ENCODE results near the gene CDH13.
A peak's percentile ranks its signal among the peaks of the same experiment; 100 is the strongest.

The CDH13 gene

DNA sequence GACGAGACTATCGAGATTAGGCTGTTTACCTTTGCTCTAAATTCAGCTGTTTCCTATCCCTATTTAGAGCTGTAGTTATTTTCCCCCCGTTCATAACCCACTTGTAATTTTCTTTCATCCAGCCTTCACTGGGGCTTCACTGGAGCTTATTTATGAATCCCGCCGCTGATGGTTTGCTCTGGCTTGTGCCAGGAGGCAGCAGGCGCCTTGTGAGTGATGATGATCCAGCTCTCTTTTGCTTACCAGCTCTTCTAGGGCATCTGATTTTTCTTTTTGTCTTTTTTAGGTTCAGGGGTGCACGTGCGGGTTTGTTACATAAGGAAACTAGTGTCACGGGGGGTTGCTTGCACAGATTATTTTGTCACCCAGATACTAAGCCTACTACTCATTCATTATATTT lies 37.4 kb upstream of the CDH13 start:
- WGBS (ENCODE audit: extremely low coverage, insufficient coverage, insufficient read length), result no CpG with 5 or more reads among the region's 9 CpGs
- no peak overlapping the region for H2AK5ac ChIP-seq (ENCODE audit: low read length)
- no peak overlapping the region for H4K8ac ChIP-seq (ENCODE audit: low read depth, low read length)

GRCh38 chr16:82594114-82594513 lies 32.7 kb upstream of the CDH13 start:
- Histone ChIP-seq H2AK5ac (ENCODE audit: low read length) (no peak overlapping the region), H3K9me3 (ENCODE audit: insufficient read depth, low read depth, low read length) (peaks cover 1% of the 10 kb centered on the region), H3K79me1 (ENCODE audit: low read length) (no peaks in the 10 kb centered on the region), H3K4me3 (ENCODE audit: low read depth, low read length) (no peak overlapping the region), H3K18ac (ENCODE audit: low read length) (no peak overlapping the region), H2AFZ (ENCODE audit: insufficient read depth, low read length, poor library complexity) (no peak overlapping the region), H3K4me1 (ENCODE audit: control insufficient read depth in 1 of 2, insufficient read depth in 2 of 2, low read length in 2 of 2) (peaks cover 0 to 6% of the 10 kb centered on the region in 2 experiments), H3K27ac (ENCODE audit: low read depth, low read length) (no peak overlapping the region), H2BK12ac (ENCODE audit: low read length) (no peak overlapping the region), H4K12ac (ENCODE audit: low read depth, low read length) (no peak overlapping the region), H3K23ac (ENCODE audit: low read length) (no peak overlapping the region), H3K79me2 (ENCODE audit: control insufficient read depth, insufficient read depth, low read length, poor library complexity) (no peaks in the 10 kb centered on the region), H3K14ac (ENCODE audit: low read length) (no peak overlapping the region), H3K36me3 (ENCODE audit: control insufficient read depth in 1 of 2, insufficient read depth in 2 of 2, low read length in 2 of 2) (no peaks in the 10 kb centered on the region), H3K27me3 (ENCODE audit: insufficient read depth, low read length) (no peaks in the 10 kb centered on the region), H2BK5ac (ENCODE audit: low read depth, low read length, poor library complexity) (no peak overlapping the region), H4K91ac (ENCODE audit: low read depth, low read length) (no peak overlapping the region), H2BK120ac (ENCODE audit: insufficient read depth, low read length, poor library complexity) (no peak overlapping the region), H4K8ac (ENCODE audit: low read depth, low read length) (no peak overlapping the region), H3K4me2 (ENCODE audit: low read length) (no peak overlapping the region), H3K9ac (ENCODE audit: low read length) (no peak overlapping the region), H3K4ac (ENCODE audit: low read depth, low read length) (no peak overlapping the region)
- WGBS (ENCODE audit: extremely low coverage, insufficient coverage, insufficient read length), result no CpG with 5 or more reads among the region's 4 CpGs
- DNase-seq, result no peak

More for the DNA sequence above, 37.4 kb upstream of the CDH13 start:
- no peaks in the 10 kb centered on the region for H3K79me2 ChIP-seq (ENCODE audit: control insufficient read depth, insufficient read depth, low read length, poor library complexity)
- no peak overlapping the region for H2BK5ac ChIP-seq (ENCODE audit: low read depth, low read length, poor library complexity)
- no peak overlapping the region for H3K4me3 ChIP-seq (ENCODE audit: low read depth, low read length)
- no peak overlapping the region for H3K18ac ChIP-seq (ENCODE audit: low read length)
- H2BK12ac ChIP-seq (ENCODE audit: low read length), result no peak overlapping the region
- no peak overlapping the region for H3K27ac ChIP-seq (ENCODE audit: low read depth, low read length)
- no peak overlapping the region for H3K4ac ChIP-seq (ENCODE audit: low read depth, low read length)
- H3K23ac ChIP-seq (ENCODE audit: low read length), result no peak overlapping the region
- H3K27me3 ChIP-seq (ENCODE audit: insufficient read depth, low read length), result no peaks in the 10 kb centered on the region
- no peak overlapping the region for H3K4me2 ChIP-seq (ENCODE audit: low read length)
- H2AFZ ChIP-seq (ENCODE audit: insufficient read depth, low read length, poor library complexity), result no peak overlapping the region
- H3K4me1 ChIP-seq (ENCODE audit: control insufficient read depth in 1 of 2, insufficient read depth in 2 of 2, low read length in 2 of 2), result no peaks in the 10 kb centered on the region
- H4K91ac ChIP-seq (ENCODE audit: low read depth, low read length), result no peak overlapping the region
- no peaks in the 10 kb centered on the region for H3K9me3 ChIP-seq (ENCODE audit: insufficient read depth, low read depth, low read length)
- no peaks in the 10 kb centered on the region for H3K79me1 ChIP-seq (ENCODE audit: low read length)
- H4K12ac ChIP-seq (ENCODE audit: low read depth, low read length), result no peak overlapping the region
- no peaks in the 10 kb centered on the region for H3K36me3 ChIP-seq (ENCODE audit: control insufficient read depth in 1 of 2, insufficient read depth in 2 of 2, low read length in 2 of 2)
- H3K9ac ChIP-seq (ENCODE audit: low read length), result no peak overlapping the region
- no peak overlapping the region for H3K14ac ChIP-seq (ENCODE audit: low read length)
- no peak overlapping the region for H2BK120ac ChIP-seq (ENCODE audit: insufficient read depth, low read length, poor library complexity)
- no peak for DNase-seq

DNA sequence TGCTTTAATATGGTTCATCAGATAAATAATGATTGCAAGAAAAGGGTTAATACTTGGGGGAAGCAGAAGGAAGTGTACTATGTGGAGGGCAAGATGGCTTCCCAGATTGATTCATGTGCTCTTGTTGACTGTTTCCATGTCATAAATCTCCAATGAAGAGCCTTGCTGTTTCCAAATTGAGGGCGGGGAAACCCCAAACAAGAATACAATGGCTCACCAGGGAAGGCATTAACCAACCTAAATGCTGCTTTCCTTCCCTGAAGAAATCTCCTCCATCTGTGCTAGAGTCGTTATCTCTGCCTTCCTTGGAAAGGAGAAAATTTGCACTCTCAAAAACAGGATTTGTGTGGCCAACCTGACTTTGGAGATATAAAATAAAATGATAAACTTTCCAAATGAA lies 28.0 kb upstream of the CDH13 start:
- DNase-seq, result no peak
- no peak overlapping the region for H2BK12ac ChIP-seq (ENCODE audit: low read length)
- H3K4me3 ChIP-seq (ENCODE audit: low read depth, low read length), result no peak overlapping the region
- no peaks in the 10 kb centered on the region for H3K27me3 ChIP-seq (ENCODE audit: insufficient read depth, low read length)
- no peak overlapping the region for H2AFZ ChIP-seq (ENCODE audit: insufficient read depth, low read length, poor library complexity)
- no peak overlapping the region for H4K8ac ChIP-seq (ENCODE audit: low read depth, low read length)
- no peak overlapping the region for H3K9ac ChIP-seq (ENCODE audit: low read length)
- peaks cover 5% of the 10 kb centered on the region for H3K9me3 ChIP-seq (ENCODE audit: insufficient read depth, low read depth, low read length)
- no peak overlapping the region for H3K4ac ChIP-seq (ENCODE audit: low read depth, low read length)
- no peak overlapping the region for H4K91ac ChIP-seq (ENCODE audit: low read depth, low read length)
- no peak overlapping the region for H2BK5ac ChIP-seq (ENCODE audit: low read depth, low read length, poor library complexity)
- H2AK5ac ChIP-seq (ENCODE audit: low read length), result no peak overlapping the region
- WGBS (ENCODE audit: extremely low coverage, insufficient coverage, insufficient read length), result no CpG with 5 or more reads among the region's 2 CpGs
- no peaks in the 10 kb centered on the region for H3K36me3 ChIP-seq (ENCODE audit: control insufficient read depth in 1 of 2, insufficient read depth in 2 of 2, low read length in 2 of 2)
- H4K12ac ChIP-seq (ENCODE audit: low read depth, low read length), result no peak overlapping the region
- no peaks in the 10 kb centered on the region for H3K79me2 ChIP-seq (ENCODE audit: control insufficient read depth, insufficient read depth, low read length, poor library complexity)
- no peak overlapping the region for H3K23ac ChIP-seq (ENCODE audit: low read length)
- no peaks in the 10 kb centered on the region for H3K79me1 ChIP-seq (ENCODE audit: low read length)
- H3K14ac ChIP-seq (ENCODE audit: low read length), result no peak overlapping the region
- H2BK120ac ChIP-seq (ENCODE audit: insufficient read depth, low read length, poor library complexity), result no peak overlapping the region
- no peak overlapping the region for H3K4me2 ChIP-seq (ENCODE audit: low read length)
- no peak overlapping the region for H3K27ac ChIP-seq (ENCODE audit: low read depth, low read length)
- H3K18ac ChIP-seq (ENCODE audit: low read length), result no peak overlapping the region
- H3K4me1 ChIP-seq (ENCODE audit: control insufficient read depth in 1 of 2, insufficient read depth in 2 of 2, low read length in 2 of 2), result peaks cover 0 to 6% of the 10 kb centered on the region in 2 experiments

DNA sequence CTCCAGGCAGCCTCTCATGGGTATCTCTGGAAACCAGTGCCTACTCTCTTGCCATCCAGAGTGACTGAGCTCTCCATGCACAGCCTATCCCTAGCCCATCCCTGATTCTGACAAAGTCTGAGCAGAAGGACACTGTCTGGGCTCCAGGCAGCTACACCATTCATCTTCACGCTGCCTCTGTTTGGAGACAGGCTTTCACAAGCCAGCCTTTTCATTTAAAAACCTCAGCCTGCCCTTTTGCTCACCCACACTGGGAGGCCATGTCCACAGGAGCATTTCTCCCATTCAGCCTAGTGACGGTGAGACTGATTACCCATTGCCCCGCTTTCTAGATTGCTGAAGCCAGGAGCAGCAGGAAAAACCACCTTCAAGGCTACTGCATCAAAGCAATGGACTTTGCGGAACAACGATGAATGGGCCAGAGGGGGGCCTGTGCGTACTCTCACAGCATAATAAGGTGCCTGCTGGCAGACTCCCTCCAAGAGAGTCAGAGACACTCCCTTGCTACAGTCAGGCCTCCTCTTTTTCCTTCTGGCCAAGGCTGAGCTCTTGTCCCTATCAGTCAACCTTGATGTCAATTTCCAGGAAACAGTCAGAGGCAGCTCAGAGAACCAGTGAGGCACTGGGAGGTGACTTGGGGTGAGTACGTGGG lies 24.7 kb upstream of the CDH13 start:
- Histone ChIP-seq H4K91ac (ENCODE audit: low read depth, low read length) (peak overlapping the region; percentile 1), H3K79me1 (ENCODE audit: low read length) (peaks cover 5% of the 10 kb centered on the region), H3K9ac (ENCODE audit: low read length) (no peak overlapping the region), H3K4me2 (ENCODE audit: low read length) (no peak overlapping the region), H2AFZ (ENCODE audit: insufficient read depth, low read length, poor library complexity) (no peak overlapping the region), H3K79me2 (ENCODE audit: control insufficient read depth, insufficient read depth, low read length, poor library complexity) (no peaks in the 10 kb centered on the region), H3K23ac (ENCODE audit: low read length) (no peak overlapping the region), H3K14ac (ENCODE audit: low read length) (no peak overlapping the region), H3K4me3 (ENCODE audit: low read depth, low read length) (no peak overlapping the region), H3K36me3 (ENCODE audit: control insufficient read depth in 1 of 2, insufficient read depth in 2 of 2, low read length in 2 of 2) (no peaks in the 10 kb centered on the region), H3K9me3 (ENCODE audit: insufficient read depth, low read depth, low read length) (peaks cover 5% of the 10 kb centered on the region), H2BK12ac (ENCODE audit: low read length) (no peak overlapping the region), H2BK120ac (ENCODE audit: insufficient read depth, low read length, poor library complexity) (no peak overlapping the region), H3K18ac (ENCODE audit: low read length) (no peak overlapping the region), H2AK5ac (ENCODE audit: low read length) (no peak overlapping the region), H4K8ac (ENCODE audit: low read depth, low read length) (no peak overlapping the region), H2BK5ac (ENCODE audit: low read depth, low read length, poor library complexity) (no peak overlapping the region), H3K4me1 (ENCODE audit: control insufficient read depth in 1 of 2, insufficient read depth in 2 of 2, low read length in 2 of 2) (peaks cover 10% of the 10 kb centered on the region in 2 experiments), H3K4ac (ENCODE audit: low read depth, low read length) (no peak overlapping the region), H3K27ac (ENCODE audit: low read depth, low read length) (no peak overlapping the region), H4K12ac (ENCODE audit: low read depth, low read length) (no peak overlapping the region), H3K27me3 (ENCODE audit: insufficient read depth, low read length) (no peaks in the 10 kb centered on the region)
- WGBS (ENCODE audit: extremely low coverage, insufficient coverage, insufficient read length), result no CpG with 5 or more reads among the region's 7 CpGs
- no peak for DNase-seq

Data from trophoblast cell (in vitro differentiated cells and primary cell).